Activated CD4-positive, CD25-positive, alpha-beta regulatory T cell treated with anti-CD3 and anti-CD28 coated beads, Interleukin-2, amount 50 U/mL, for 16 hours (primary cell): ENCODE results near the gene XIST.
"Not testable (repeated sequence)": the region's sequence is repeated elsewhere in the genome, so short reads cannot be mapped to it uniquely, and the experiment has no call there.

Experiments used
- DNase-seq: peaks from one replicate; pipeline ENCODE4 v3.0.0-alpha.2; 2020; ENCODE audit warnings: low read depth, low spot score

XIST gene

GRCh38 chrX:73817393-73818199, 34.9 kb downstream of the XIST start:
- no peak for DNase-seq

GRCh38 chrX:73812256-73812655, 40.3 kb downstream of the XIST start:
- DNase-seq: no peak

- not testable (repeated sequence) for DNase-seq
These were observed 48.4 kb downstream of the XIST start for GRCh38 chrX:73804109-73804508.

DNA sequence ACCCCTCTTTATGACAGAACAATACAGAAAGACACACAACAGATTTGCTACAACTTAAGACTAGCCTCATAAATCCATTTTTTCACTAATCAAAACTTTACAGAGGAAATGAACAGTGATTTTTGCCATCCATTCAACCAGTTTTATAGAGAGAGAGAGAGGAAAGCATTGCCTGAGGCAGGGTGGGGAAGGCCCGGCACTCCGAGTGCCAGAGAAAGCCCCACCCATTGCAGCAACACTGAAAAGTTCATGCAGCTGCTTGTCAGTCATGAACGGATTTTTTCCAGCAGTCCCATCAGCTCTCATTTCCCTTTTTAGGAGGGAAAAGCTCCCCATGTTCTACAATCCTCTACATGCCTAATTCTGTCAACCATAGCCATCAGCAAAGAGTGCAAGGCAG, 52.6 kb downstream of the XIST start:
- DNase-seq: no peak

DNA sequence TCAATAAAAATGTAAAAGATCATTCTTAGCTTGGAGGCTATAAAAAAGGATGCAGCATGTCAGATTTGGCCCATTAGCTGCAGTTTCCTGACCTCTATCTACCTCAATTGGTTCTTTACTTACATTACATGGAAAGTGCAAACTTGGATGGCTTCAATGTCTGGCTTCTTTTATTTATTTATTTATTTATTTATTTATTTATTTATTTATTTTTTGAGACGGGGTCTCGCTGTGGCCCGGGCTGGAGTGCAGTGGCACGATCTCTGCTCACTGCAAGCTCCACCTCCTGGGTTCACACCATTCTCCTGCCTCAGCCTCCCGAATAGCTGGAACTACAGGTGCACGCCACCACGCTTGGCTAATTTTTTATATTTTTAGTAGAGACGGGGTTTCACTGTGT, 60.0 kb downstream of the XIST start:
- not testable (repeated sequence) for DNase-seq

- no peak for DNase-seq
These were observed 67.0 kb downstream of the XIST start for GRCh38 chrX:73785493-73785892.
